HEK293 (cell line): Measurements from ENCODE around the gene ABTB2.

ENCODE experiments used
- CTCF ChIA-PET: fragments of 350-600 bp; formaldehyde crosslinking; extraction: SDS; loops from one replicate; lab custom pipeline; 2021; ENCODE audit warnings: antibody characterized with exemption; lab: Yijun Ruan, JAX
- POLR2A ChIA-PET: fragments of 300-600 bp; formaldehyde crosslinking; extraction: SDS; loops from one replicate; lab custom pipeline; 2020; ENCODE audit warnings: antibody characterized with exemption, inconsistent platforms; lab: Yijun Ruan, JAX
- H3K27ac ChIP-seq: fragments of 200-500 bp; sonication (Bioruptor generic); 2 replicates; pipeline ENCODE4 v1.5.1; 2014; ENCODE audit warnings: low read depth, low read length, control low read depth, inconsistent platforms; ENCODE audit errors: extremely low read depth
- H3K36me3 ChIP-seq, 2 experiments: fragments of 200-500 bp in 1 of 2; sonication (Bioruptor generic) in 1 of 2; 1 replicate in 1 of 2; 2 replicates in 1 of 2; pipeline ENCODE4 v1.5.1; 2014 to 2017; ENCODE audit warnings: inconsistent platforms in 2 of 2, low read length in 2 of 2; ENCODE audit not compliant: control insufficient read depth in 2 of 2, insufficient read depth in 1 of 2
- H3K4me1 ChIP-seq: fragments of 200-500 bp; sonication (Bioruptor generic); 2 replicates; pipeline ENCODE4 v1.5.1; 2014; ENCODE audit warnings: mild to moderate bottlenecking, low read length, inconsistent platforms; ENCODE audit not compliant: control insufficient read depth, insufficient read depth
- H3K4me3 ChIP-seq: 2 replicates; pipeline ENCODE4 v1.5.1; 2011; ENCODE audit warnings: low read depth, mild to moderate bottlenecking, control low read depth, low read length, moderate library complexity
- H3K9me3 ChIP-seq: fragments of 200-500 bp; sonication (Bioruptor generic); 2 replicates; pipeline ENCODE4 v1.5.1; 2014; ENCODE audit warnings: low read depth, low read length, inconsistent platforms; ENCODE audit not compliant: control insufficient read depth, insufficient read depth
- AEBP2 ChIP-seq: fragments of 450-650 bp; formaldehyde crosslinking; IDR thresholded peaks from 2 replicates; pipeline ENCODE4 v1.5.1; 2016; ENCODE audit warnings: missing biosample characterization, missing genetic modification characterization, borderline replicate concordance
- PRDM2 ChIP-seq: fragments of 450-650 bp; formaldehyde crosslinking; IDR thresholded peaks from 2 replicates; pipeline ENCODE4 v1.5.1; 2016; ENCODE audit warnings: missing biosample characterization, missing genetic modification characterization, borderline replicate concordance
- ZBTB21 ChIP-seq: fragments of 450-650 bp; formaldehyde crosslinking; IDR thresholded peaks from 2 replicates; pipeline ENCODE4 v1.5.1; 2017; ENCODE audit warnings: missing biosample characterization, missing genetic modification characterization
- ZBTB8A ChIP-seq: fragments of 450-650 bp; formaldehyde crosslinking; IDR thresholded peaks from 2 replicates; pipeline ENCODE4 v1.5.1; 2016; ENCODE audit warnings: missing biosample characterization, missing genetic modification characterization
- ZNF155 ChIP-seq: fragments of 450-650 bp; formaldehyde crosslinking; IDR thresholded peaks from 2 replicates; pipeline ENCODE4 v1.5.1; 2016; ENCODE audit warnings: missing biosample characterization, missing genetic modification characterization
- ZNF266 ChIP-seq: fragments of 450-650 bp; formaldehyde crosslinking; IDR thresholded peaks from 2 replicates; pipeline ENCODE4 v1.5.1; 2016; ENCODE audit warnings: missing biosample characterization, missing genetic modification characterization, low read depth
- ZNF366 ChIP-seq: fragments of 450-650 bp; formaldehyde crosslinking; conservative IDR thresholded peaks from 2 replicates; pipeline ENCODE4 v1.5.1; 2016; ENCODE audit warnings: missing biosample characterization, missing genetic modification characterization
- ZNF518A ChIP-seq: fragments of 450-650 bp; formaldehyde crosslinking; conservative IDR thresholded peaks from 2 replicates; pipeline ENCODE4 v1.5.1; 2016; ENCODE audit warnings: low read depth, missing biosample characterization, missing genetic modification characterization
- ZNF521 ChIP-seq: fragments of 450-650 bp; formaldehyde crosslinking; IDR thresholded peaks from 2 replicates; pipeline ENCODE4 v1.5.1; 2017; ENCODE audit warnings: missing biosample characterization, mild to moderate bottlenecking, missing genetic modification characterization
- ZNF558 ChIP-seq: fragments of 450-650 bp; formaldehyde crosslinking; IDR thresholded peaks from 2 replicates; pipeline ENCODE4 v1.5.1; 2016; ENCODE audit warnings: missing biosample characterization, missing genetic modification characterization
- ZNF580 ChIP-seq: fragments of 450-650 bp; formaldehyde crosslinking; IDR thresholded peaks from 2 replicates; pipeline ENCODE4 v1.5.1; 2016; ENCODE audit warnings: missing biosample characterization, missing genetic modification characterization
- ZNF600 ChIP-seq: fragments of 450-650 bp; formaldehyde crosslinking; IDR thresholded peaks from 2 replicates; pipeline ENCODE4 v1.5.1; 2016; ENCODE audit warnings: missing biosample characterization, missing genetic modification characterization
- ZNF654 ChIP-seq: fragments of 450-650 bp; formaldehyde crosslinking; IDR thresholded peaks from 2 replicates; pipeline ENCODE4 v1.5.1; 2016; ENCODE audit warnings: low read depth, missing biosample characterization, missing genetic modification characterization
- ZSCAN30 ChIP-seq: fragments of 450-650 bp; IDR thresholded peaks from 2 replicates; pipeline ENCODE4 v1.5.1; 2018; ENCODE audit warnings: missing biosample characterization, mild to moderate bottlenecking, missing genetic modification characterization, moderate library complexity
- ZSCAN4 ChIP-seq: fragments of 450-650 bp; formaldehyde crosslinking; IDR thresholded peaks from 2 replicates; pipeline ENCODE4 v1.5.1; 2017; ENCODE audit warnings: missing biosample characterization, missing genetic modification characterization

Gene ABTB2

GRCh38 chr11:34331329-34331728, 26.5 kb downstream of the ABTB2 start:
- TF ChIP-seq ZNF366 (tag by site-specific recombination) (0 out of 2 replicates have a peak, but pooled peaks have one; percentile 42), ZNF266 (tag by site-specific recombination) (no peak), ZSCAN4 (tag by site-specific recombination) (no peak), ZBTB8A (tag by site-specific recombination) (no peak), AEBP2 (tag by site-specific recombination) (no peak), PRDM2 (tag by site-specific recombination) (no peak), ZNF600 (tag by site-specific recombination) (no peak), ZNF580 (tag by site-specific recombination) (0 out of 2 replicates have a peak, but pooled peaks have one; percentile 10), ZNF521 (tag by site-specific recombination) (no peak)
- Histone ChIP-seq H3K4me1 (peaks cover 17% of the 10 kb centered on the region), H3K36me3 (no peaks in the 10 kb centered on the region), H3K27ac (no peak overlapping the region), H3K4me3 (no peak overlapping the region), H3K9me3 (no peaks in the 10 kb centered on the region)
- POLR2A ChIA-PET, result no interaction called here
- CTCF ChIA-PET, result interaction anchor here (1.2 kb wide), 1 partner anchor 157 kb away, joined by 3 read pairs; no protein-coding TSS in a partner anchor

- no peaks in the 10 kb centered on the region for H3K36me3 ChIP-seq
- H3K4me1 ChIP-seq, result peaks cover 17% of the 10 kb centered on the region
- H3K4me3 ChIP-seq, result no peak overlapping the region
- CTCF ChIA-PET, result no interaction called here
- H3K27ac ChIP-seq, result no peak overlapping the region
- TF ChIP-seq ZBTB21, result no peak
- no peak for TF ChIP-seq ZNF558 (tag by site-specific recombination)
- H3K9me3 ChIP-seq, result no peaks in the 10 kb centered on the region
- POLR2A ChIA-PET, result no interaction called here
These were observed 27.2 kb downstream of the ABTB2 start for GRCh38 chr11:34330653-34331052.

GRCh38 chr11:34329876-34330275, 27.9 kb downstream of the ABTB2 start:
- CTCF ChIA-PET, result interaction anchor here (0.9 kb wide), 1 partner anchor 156 kb away, joined by 3 read pairs; no protein-coding TSS in a partner anchor
- H3K9me3 ChIP-seq, result no peaks in the 10 kb centered on the region
- H3K27ac ChIP-seq, result no peak overlapping the region
- POLR2A ChIA-PET, result no interaction called here
- H3K4me3 ChIP-seq, result no peak overlapping the region
- H3K4me1 ChIP-seq, result peaks cover 17% of the 10 kb centered on the region
- no peak for TF ChIP-seq ZSCAN30 (tag by site-specific recombination)
- TF ChIP-seq ZNF518A (tag by site-specific recombination), result no peak
- TF ChIP-seq ZNF155 (tag by site-specific recombination), result no peak
- no peak for TF ChIP-seq ZNF654 (tag by site-specific recombination)
- TF ChIP-seq, all 188 proteins: peak for 0
- no peaks in the 10 kb centered on the region for H3K36me3 ChIP-seq
